Measurements from ENCODE around the gene MYO9B.

GRCh38 chr19:17235300-17235970 lies 159.9 kb downstream of the MYO9B start:
- TF ChIP-seq EP300 (IDR thresholded peaks at IDR 0.05; ENCODE audit: low read depth) (no peak), CTCF (IDR thresholded peaks at IDR 0.05) (peak in 4 of 5 experiments; percentile 26 to 58 (median 40)), POLR2A (IDR thresholded peaks at IDR 0.05) (no peak)
